SH-SY5Y (cell line): ENCODE data around the gene ADPGK.

ENCODE experiments used
- GATA2 ChIP-seq: IDR thresholded peaks from 2 replicates; pipeline ENCODE4 v1.6.1; 2011; ENCODE audit warnings: mild to moderate bottlenecking, low read depth, low read length
- GATA3 ChIP-seq: IDR thresholded peaks from 2 replicates; pipeline ENCODE4 v1.6.1; 2011; ENCODE audit warnings: low read depth, mild to moderate bottlenecking, low read length, moderate library complexity

The ADPGK gene

DNA sequence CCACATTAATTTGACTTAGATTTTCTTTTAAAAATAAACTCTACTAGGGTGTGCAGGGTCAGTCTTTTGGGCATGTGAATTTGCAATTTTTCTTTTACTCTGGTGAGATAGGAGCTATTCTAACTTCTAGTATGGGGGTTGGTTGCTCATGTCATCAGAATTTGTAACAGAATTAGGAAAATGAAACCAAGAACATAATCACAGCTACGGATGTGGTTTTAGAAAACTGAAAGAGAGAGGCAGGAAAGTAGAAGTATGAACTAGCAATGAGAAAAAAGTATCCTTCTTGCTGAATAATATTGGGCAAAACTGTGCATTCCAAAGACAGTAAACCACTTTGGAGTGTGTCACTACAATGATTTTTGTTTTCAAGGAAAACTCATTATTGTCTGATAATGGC is 43.3 kb downstream of the ADPGK start:
- TF ChIP-seq GATA3 (no peak), GATA2 (no peak)

DNA sequence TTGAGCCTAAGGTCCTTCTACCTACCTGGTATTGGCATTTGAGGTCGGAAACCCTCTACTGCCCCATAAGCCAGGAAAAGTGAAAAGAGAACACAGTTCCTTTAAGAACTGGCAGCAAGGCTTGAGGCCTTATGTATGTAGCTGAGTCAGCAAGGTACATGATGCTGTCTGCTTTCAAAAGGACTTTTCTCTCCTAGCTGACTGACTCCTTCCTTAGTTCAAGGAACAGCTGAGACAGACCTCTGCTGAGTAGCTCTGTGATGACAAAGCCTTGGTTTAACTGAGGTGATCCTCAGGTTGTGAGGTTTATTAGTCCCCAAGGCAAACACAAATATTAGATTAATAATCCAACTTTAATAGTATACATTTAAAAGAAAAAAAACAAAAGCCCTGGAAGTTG is 45.8 kb downstream of the ADPGK start:
- TF ChIP-seq GATA2 (no peak), GATA3 (no peak)

GRCh38 chr15:72737061-72737460 is 46.5 kb downstream of the ADPGK start:
- no peak for TF ChIP-seq GATA2
- TF ChIP-seq GATA3: no peak

- TF ChIP-seq GATA3 (no peak), GATA2 (no peak)
Observed at GRCh38 chr15:72735111-72735510, 48.4 kb downstream of the ADPGK start.

DNA sequence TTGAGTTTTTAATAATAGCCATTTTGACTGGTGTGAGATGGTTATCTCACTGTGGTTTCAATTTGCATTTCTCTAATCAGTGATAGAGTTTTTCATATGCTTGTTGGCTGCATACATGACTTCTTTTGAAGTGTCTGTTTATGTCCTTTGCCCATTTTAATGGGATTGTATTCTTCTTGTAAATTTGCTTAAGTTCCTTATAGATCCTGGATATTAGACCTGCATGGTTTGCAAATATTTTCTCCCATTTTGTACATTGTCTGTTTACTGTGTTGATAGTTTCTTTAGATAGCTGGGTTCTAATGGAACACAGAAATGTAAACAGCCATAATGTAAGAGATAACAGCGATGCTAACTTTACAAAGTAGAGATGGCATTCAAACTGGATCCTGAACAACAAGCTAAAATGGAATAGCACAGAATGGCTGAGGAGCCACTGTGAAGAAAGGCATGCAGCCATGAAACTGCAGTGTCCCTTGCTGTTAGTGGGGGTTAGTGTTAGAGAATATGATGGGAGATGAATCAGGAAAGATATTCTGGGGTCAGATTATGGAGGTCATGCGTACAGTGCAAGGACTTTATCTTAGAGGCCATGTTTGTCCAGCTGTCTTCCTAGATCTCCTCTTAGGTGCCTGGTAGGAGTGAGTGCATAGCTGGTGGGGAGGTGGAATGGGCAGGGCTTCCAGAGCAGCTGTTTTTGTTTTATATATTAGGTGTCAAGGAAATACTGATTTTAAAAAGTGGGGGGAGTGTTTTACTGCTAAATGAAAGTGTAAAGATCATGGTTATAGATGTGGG is 49.4 kb downstream of the ADPGK start:
- TF ChIP-seq GATA3: no peak
- no peak for TF ChIP-seq GATA2

GRCh38 chr15:72732516-72732915 is 51.0 kb downstream of the ADPGK start:
- no peak for TF ChIP-seq GATA2
- no peak for TF ChIP-seq GATA3

DNA sequence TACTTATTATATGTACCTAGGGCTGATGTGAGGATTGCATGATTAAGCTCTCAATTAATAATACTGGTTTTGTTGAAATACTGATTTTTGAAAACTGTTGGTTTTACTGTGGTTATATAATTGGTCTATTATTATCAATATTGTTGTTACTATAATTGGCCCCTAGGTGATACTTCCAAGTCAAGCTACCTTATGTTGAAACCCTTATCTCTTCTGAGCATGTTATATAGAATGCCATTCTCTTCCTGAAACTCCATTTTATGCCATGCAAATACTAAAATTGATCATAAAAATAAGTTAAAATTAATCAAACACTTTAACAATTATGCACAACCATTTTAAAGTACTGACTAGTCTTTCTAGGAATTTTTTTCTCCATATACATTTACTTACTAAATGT is 51.5 kb downstream of the ADPGK start:
- TF ChIP-seq GATA3 (no peak), GATA2 (no peak)

GRCh38 chr15:72728821-72729220 is 54.7 kb downstream of the ADPGK start:
- TF ChIP-seq GATA2: no peak
- no peak for TF ChIP-seq GATA3

DNA sequence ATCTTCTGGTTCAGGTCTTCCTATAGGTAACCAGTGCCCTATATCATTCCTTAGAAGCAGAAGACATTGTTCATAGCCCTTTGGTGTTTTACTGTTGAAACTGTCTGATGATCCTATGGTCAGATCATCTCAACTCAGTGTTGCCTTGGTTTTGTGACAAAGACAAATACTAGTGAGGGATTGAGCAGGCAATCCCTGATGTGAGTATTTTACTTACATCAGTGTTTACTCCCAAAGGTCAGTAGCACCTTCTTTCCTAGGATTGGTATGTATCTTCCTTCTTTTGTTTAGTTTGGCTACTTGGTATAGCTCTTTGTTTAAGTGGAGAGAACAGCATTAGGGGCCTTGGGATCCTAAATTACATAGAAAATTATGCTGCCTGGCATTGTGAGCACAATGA is 56.4 kb downstream of the ADPGK start:
- TF ChIP-seq GATA3 (no peak), GATA2 (no peak)

DNA sequence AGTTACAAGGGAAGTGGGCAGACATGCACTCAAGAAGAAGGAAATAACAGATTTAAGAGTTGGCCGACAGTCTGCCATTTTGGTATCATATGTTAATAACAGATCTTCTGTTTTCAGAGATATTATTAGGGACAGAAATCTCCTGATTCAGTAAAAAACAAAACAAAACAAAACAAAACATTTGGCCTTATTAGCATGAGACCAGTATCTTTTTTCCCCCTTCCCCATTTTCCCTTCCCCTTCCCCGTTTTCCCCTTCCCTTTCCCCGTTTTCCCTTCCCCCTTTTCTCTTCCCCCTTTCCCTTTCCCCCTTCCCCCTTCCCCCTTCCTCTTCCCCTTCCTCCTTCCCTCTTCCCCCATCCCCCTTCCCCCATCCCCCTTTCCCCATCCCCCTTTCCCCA is 58.1 kb downstream of the ADPGK start:
- TF ChIP-seq GATA3 (no peak), GATA2 (no peak)

GRCh38 chr15:72724028-72724427 is 59.5 kb downstream of the ADPGK start:
- TF ChIP-seq GATA3 (no peak), GATA2 (no peak)

DNA sequence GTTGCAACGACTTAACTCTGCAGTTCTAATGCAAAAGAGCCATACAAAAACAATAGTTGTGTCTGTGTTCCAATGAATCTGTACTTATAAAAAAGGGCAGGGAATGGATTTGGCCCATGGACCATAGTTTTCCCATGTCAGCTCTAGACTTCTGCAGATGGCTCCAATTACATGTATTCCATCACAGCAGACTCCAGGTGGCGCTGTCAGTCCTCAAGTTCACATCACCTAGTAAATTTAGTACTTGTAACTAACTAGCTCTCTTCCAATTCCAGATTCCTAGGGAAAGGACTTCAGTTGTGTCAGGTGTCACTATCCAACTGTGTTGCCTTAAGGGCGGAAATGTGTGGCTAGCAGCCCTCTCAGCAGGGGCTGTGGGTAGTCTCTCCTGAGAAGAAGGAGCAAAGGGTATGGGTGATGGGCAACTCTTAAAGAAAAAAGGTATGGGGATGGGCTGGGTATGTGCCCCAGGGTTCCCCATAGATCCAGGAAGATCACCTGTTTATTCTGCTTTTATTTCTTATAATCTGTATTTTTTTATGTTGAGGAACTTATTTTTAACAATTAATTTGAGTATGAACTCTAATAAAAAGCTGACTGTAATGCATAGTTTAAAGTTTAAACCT is 61.4 kb downstream of the ADPGK start:
- TF ChIP-seq GATA3 (no peak), GATA2 (no peak)

DNA sequence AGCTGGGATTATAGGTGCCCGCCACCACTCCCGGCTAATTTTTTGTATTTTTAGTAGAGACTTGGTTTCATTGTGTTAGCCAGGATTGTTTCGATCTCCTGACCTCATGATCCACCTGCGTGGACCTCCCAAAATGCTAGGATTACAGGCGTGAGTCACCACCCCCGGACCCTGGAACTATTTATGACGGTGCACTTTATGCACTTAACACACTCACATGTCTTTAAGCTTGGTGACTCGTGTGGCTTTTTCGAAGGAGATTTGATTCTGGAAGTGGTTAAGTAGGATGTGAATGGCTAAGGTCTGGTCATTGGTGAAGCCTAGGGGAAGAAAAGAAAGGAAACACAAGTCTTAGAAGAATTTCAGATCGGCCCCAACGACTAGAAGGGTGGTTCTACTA is 77.3 kb downstream of the ADPGK start:
- TF ChIP-seq GATA2: no peak
- TF ChIP-seq GATA3: no peak
